HG03196 (cell line): ENCODE results near the gene NF1.
"Not testable (repeated sequence)": the region's sequence is repeated elsewhere in the genome, so short reads cannot be mapped to it uniquely, and the experiment has no call there.

Experiments used
- ATAC-seq: cut with Tn5 transposase; IDR thresholded peaks from one replicate; pipeline ENCODE4 v1.9.1; 2021; ENCODE audit not compliant: unreplicated experiment

Gene NF1

GRCh38 chr17:31293581-31293980, 198.8 kb downstream of the NF1 start:
- ATAC-seq = no peak

GRCh38 chr17:31294231-31294630, 199.5 kb downstream of the NF1 start:
- no peak for ATAC-seq

- no peak for ATAC-seq
Measured at GRCh38 chr17:31294820-31295488, 200.2 kb downstream of the NF1 start.

GRCh38 chr17:31295489-31295871, 200.7 kb downstream of the NF1 start:
- ATAC-seq = no peak

GRCh38 chr17:31296142-31296541, 201.4 kb downstream of the NF1 start:
- ATAC-seq = no peak

GRCh38 chr17:31297090-31297489, 202.3 kb downstream of the NF1 start, which contains the start of gene OMG:
OMG (minus strand) TSS chr17:31297239; CDS start chr17:31296331, 908 bp downstream.
- no peak for ATAC-seq

- no peak for ATAC-seq
Measured at GRCh38 chr17:31299624-31300023, 204.8 kb downstream of the NF1 start.

GRCh38 chr17:31307640-31308039, 212.9 kb downstream of the NF1 start:
- no peak for ATAC-seq

GRCh38 chr17:31308372-31309334, 213.9 kb downstream of the NF1 start:
- no peak for ATAC-seq

GRCh38 chr17:31309556-31309955, 214.8 kb downstream of the NF1 start:
- no peak for ATAC-seq

- ATAC-seq = no peak
Measured at GRCh38 chr17:31310260-31310659, 215.5 kb downstream of the NF1 start.

- no peak for ATAC-seq
Measured at GRCh38 chr17:31310886-31311285, 216.1 kb downstream of the NF1 start.

- no peak for ATAC-seq
Measured at GRCh38 chr17:31311526-31311925, 216.7 kb downstream of the NF1 start.

GRCh38 chr17:31312223-31312622, 217.4 kb downstream of the NF1 start:
- not testable (repeated sequence) for ATAC-seq

- ATAC-seq = no peak
Measured at GRCh38 chr17:31313982-31314781, 219.4 kb downstream of the NF1 start, which contains the start of gene EVI2B. EVI2B (minus strand) TSS chr17:31314054; CDS start chr17:31305609, 8,445 bp downstream.

GRCh38 chr17:31314782-31315100, 220.0 kb downstream of the NF1 start:
- no peak for ATAC-seq

- no peak for ATAC-seq
Measured at GRCh38 chr17:31318298-31318801, 223.6 kb downstream of the NF1 start.

- peak; percentile 32 for ATAC-seq
Measured at GRCh38 chr17:31318851-31319661, 224.3 kb downstream of the NF1 start.

GRCh38 chr17:31320241-31320640, 225.5 kb downstream of the NF1 start:
- ATAC-seq = no peak

GRCh38 chr17:31320791-31321190, 226.0 kb downstream of the NF1 start:
- ATAC-seq = no peak
